Body of pancreas (tissue), 4 donors: Measurements from ENCODE around the gene SLC9A7. TPM values are rescaled to one million over a fixed set of nuclear protein-coding genes. Genes with fewer than 3 reads are reported as not detected.
"Not testable (repeated sequence)": the region's sequence is repeated elsewhere in the genome, so short reads cannot be mapped to it uniquely, and the experiment has no call there.

Source experiments
- ATAC-seq: fragments of 150-250 bp; one replicate; pipeline ENCODE4 v1.9.1; 2016
- DNase-seq, 4 donors: peaks; one replicate each; pipeline ENCODE4 v3.0.0-alpha.2; 2019
- H3K27ac ChIP-seq, 4 donors: fragments of 200-600 bp; sonication (generic); 1 replicate in 3 of 4; 2 replicates in 1 of 4; pipeline versions ENCODE4 v1.5.1 to v1.6.1; 2016 to 2019; ENCODE audit warnings: mild to moderate bottlenecking in 1 of 4, mixed read lengths in 1 of 4, moderate library complexity in 1 of 4
- H3K27me3 ChIP-seq, 2 donors: fragments of 200-600 bp; sonication (generic); one replicate each; pipeline ENCODE4 v1.6.0; 2016; ENCODE audit warnings: mild to moderate bottlenecking in 1 of 2
- H3K36me3 ChIP-seq, 2 donors: fragments of 200-600 bp; sonication (generic); replicated peaks in 1 of 2; 2 replicates each; pipeline ENCODE4 v1.5.1; 2016; ENCODE audit warnings: low read depth in 2 of 2; ENCODE audit not compliant: insufficient read depth in 1 of 2
- H3K4me1 ChIP-seq: fragments of 200-600 bp; sonication (generic); one replicate; pipeline ENCODE4 v1.6.0; 2016
- H3K4me3 ChIP-seq, 2 donors: fragments of 200-600 bp; sonication (generic); 1 replicate in 1 of 2; 2 replicates in 1 of 2; pipeline ENCODE4 v1.5.1; 2016 to 2019
- H3K9me3 ChIP-seq, 3 donors: fragments of 200-600 bp; sonication (generic); 1 replicate in 2 of 3; 2 replicates in 1 of 3; pipeline ENCODE4 v1.5.1; 2016
- CTCF ChIP-seq, 7 experiments: fragments of 450-650 bp in 4 of 7; fragments of 200-600 bp in 3 of 7; sonication (generic) in 3 of 7; IDR thresholded peaks; one replicate each; pipeline ENCODE4 v1.5.1; 2016 to 2019; ENCODE audit warnings: antibody characterized with exemption in 7 of 7
- POLR2A ChIP-seq, 3 donors: fragments of 450-650 bp; IDR thresholded peaks; one replicate each; pipeline ENCODE4 v1.6.1; 2016; ENCODE audit warnings: antibody characterized with exemption in 3 of 3, mild to moderate bottlenecking in 2 of 3
- WGBS, 2 donors: methylation state at CpG; one replicate each; pipeline ENCODE4 v1.1.5; 2017; 5-methylcytosine and 5-hydroxymethylcytosine counted together
- intact Hi-C: fragments of 100-400 bp; cut with DNase I; formaldehyde crosslinking; loops from one replicate; pipeline ENCODE4 v1.15.1; 2023
- total RNA-seq, 2 donors: library from RNA; depleted of rRNA; stranded (reverse); fragments of >200 nt; gene quantifications; one replicate each; pipeline ENCODE4 v1.1.0, GENCODE V29; 2016

Gene SLC9A7
- total RNA-seq, 2 donors from 2014 or later: 6.2 to 7.6 TPM

GRCh38 chrX:46793386-46794143, 34.6 kb upstream of the SLC9A7 start:
- intact Hi-C loops: no loop called here
- no peak for TF ChIP-seq CTCF (IDR thresholded peaks at IDR 0.05)
- TF ChIP-seq POLR2A (IDR thresholded peaks at IDR 0.05): no peak
- ATAC-seq: no peak
- Histone ChIP-seq H3K27me3 (no peaks in the 10 kb centered on the region), H3K27ac (peak overlapping the region in 2 of 4 donors; percentile 2 to 80), H3K36me3 (no peaks in the 10 kb centered on the region), H3K9me3 (no peaks in the 10 kb centered on the region), H3K4me1 (peaks cover 8% of the 10 kb centered on the region), H3K4me3 (no peak overlapping the region)
- WGBS, 2 donors: 76 to 79% methylated on average over 4 to 6 of the region's 6 CpGs
- no peak for DNase-seq

GRCh38 chrX:46792810-46793188, 33.9 kb upstream of the SLC9A7 start:
- Histone ChIP-seq H3K4me3 (no peak overlapping the region), H3K27ac (peak overlapping the region; percentile 2 to 80 (median 12)), H3K27me3 (no peaks in the 10 kb centered on the region), H3K36me3 (no peaks in the 10 kb centered on the region), H3K9me3 (no peaks in the 10 kb centered on the region), H3K4me1 (peaks cover 8% of the 10 kb centered on the region)
- ATAC-seq (no peak), DNase-seq (no peak)
- WGBS, 2 donors: 31 to 39% methylated on average over 4 of the region's 4 CpGs
- intact Hi-C loops: no loop called here
- no peak for TF ChIP-seq CTCF (IDR thresholded peaks at IDR 0.05)
- no peak for TF ChIP-seq POLR2A (IDR thresholded peaks at IDR 0.05)

DNA sequence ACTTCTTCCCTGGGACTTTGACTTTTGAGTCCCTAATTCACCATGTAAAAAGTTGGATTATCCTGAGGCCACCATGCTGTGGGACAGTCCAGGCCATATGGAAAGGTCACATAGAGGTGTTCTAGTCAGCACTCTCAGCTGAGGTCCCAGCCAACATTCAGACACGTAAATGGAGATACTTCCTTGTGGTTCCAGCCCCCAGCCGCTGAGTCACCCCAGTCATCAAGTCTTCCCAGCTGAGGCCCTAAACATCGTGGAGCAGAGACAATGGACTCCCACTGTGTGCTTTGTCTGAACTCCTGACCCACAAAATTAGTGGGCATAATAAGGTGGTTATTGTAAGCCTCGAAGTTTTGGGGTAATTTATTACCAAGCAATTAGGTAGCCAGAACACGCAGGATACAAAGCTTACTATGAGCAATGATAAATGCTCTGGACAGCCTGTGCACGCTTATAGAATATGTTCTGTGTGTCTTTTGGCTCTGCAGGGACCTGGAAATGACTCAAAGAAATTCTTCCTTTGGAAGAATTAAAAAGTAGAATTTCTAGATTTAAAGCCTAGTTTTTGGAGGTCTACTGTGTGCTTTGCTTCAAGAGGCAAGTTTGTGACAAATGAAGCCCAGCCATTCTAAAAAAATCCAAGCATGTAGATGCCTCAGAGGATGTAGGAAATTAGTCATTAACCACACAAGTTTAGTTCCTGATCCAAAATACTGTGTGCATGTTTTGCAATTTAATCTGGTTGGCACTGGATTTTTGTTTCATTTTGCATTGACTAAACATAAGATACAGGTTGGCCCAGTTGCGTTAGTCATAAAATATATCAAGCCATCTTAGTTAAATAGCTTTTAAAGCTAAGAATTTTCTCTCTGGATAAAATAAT, 33.2 kb upstream of the SLC9A7 start:
- Histone ChIP-seq H3K36me3 (no peaks in the 10 kb centered on the region), H3K4me1 (peaks cover 8% of the 10 kb centered on the region), H3K27me3 (no peaks in the 10 kb centered on the region), H3K27ac (peak overlapping the region; percentile 17 to 80 (median 43)), H3K9me3 (no peaks in the 10 kb centered on the region), H3K4me3 (no peak overlapping the region)
- DNase-seq (peak; percentile 13 to 54 (median 32)), ATAC-seq (peak; percentile 85)
- TF ChIP-seq POLR2A (IDR thresholded peaks at IDR 0.05) (no peak), CTCF (IDR thresholded peaks at IDR 0.05) (no peak)
- WGBS, 2 donors: 13 to 14% methylated on average over 4 to 7 of the region's 7 CpGs
- intact Hi-C loops: no loop called here

GRCh38 chrX:46788902-46789301, 30.0 kb upstream of the SLC9A7 start:
- DNase-seq (no peak), ATAC-seq (no peak)
- H3K4me1 ChIP-seq: peaks cover 8% of the 10 kb centered on the region
- intact Hi-C loops: no loop called here
- no peaks in the 10 kb centered on the region for H3K36me3 ChIP-seq
- TF ChIP-seq POLR2A (IDR thresholded peaks at IDR 0.05) (no peak), CTCF (IDR thresholded peaks at IDR 0.05) (no peak)
- H3K9me3 ChIP-seq: no peaks in the 10 kb centered on the region
- H3K27ac ChIP-seq: no peak overlapping the region
- WGBS, 2 donors: 56 to 70% methylated on average over 2 to 4 of the region's 4 CpGs
- H3K4me3 ChIP-seq: no peak overlapping the region
- no peaks in the 10 kb centered on the region for H3K27me3 ChIP-seq

DNA sequence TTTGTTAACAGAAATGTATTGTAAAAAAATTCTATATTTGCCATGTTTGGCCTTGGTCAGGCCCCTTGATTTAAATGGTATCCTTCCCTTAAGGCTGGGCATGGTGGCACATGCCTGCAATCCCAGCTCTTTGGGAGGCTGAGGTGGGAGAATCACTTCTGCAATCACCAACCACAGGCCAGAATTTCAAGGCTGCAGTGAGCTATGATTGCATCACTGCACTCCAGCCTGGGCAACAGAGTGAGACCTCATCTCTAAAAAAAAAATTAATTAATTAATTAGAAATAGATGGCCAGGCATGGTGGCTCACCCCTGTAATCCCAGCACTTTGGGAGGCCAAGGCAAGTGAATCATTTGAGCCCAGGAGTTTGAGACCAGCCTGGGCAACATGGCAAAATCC, 25.5 kb upstream of the SLC9A7 start:
- DNase-seq, H3K4me3 ChIP-seq, H3K36me3 ChIP-seq, H3K4me1 ChIP-seq, intact Hi-C loops, ATAC-seq, H3K27me3 ChIP-seq, H3K9me3 ChIP-seq, H3K27ac ChIP-seq: not testable (repeated sequence)
